Activated naive CD8-positive, alpha-beta T cell treated with anti-CD3 and anti-CD28 coated beads, Interleukin-2, amount 50 U/mL, for 24 hours (primary cell): Measurements from ENCODE around the gene MAP3K8.
"Not testable (repeated sequence)": the region's sequence is repeated elsewhere in the genome, so short reads cannot be mapped to it uniquely, and the experiment has no call there.

Source experiments
- ATAC-seq: fragments of 150-1000 bp; cut with Tn5 transposase; one replicate; pipeline ENCODE4 v1.10.0; 2021
- DNase-seq: peaks from one replicate; pipeline ENCODE4 v3.0.0; 2021
- H3K27ac Mint-ChIP-seq: one replicate; pipeline ENCODE4 v1.8.0; 2021; ENCODE audit warnings: mild to moderate bottlenecking, mixed read lengths
- H3K27me3 Mint-ChIP-seq: one replicate; pipeline ENCODE4 v1.8.0; 2021; ENCODE audit warnings: mixed read lengths
- H3K36me3 Mint-ChIP-seq: one replicate; pipeline ENCODE4 v1.8.0; 2021; ENCODE audit warnings: low read depth, mixed read lengths
- H3K4me1 Mint-ChIP-seq: one replicate; pipeline ENCODE4 v1.8.0; 2021; ENCODE audit warnings: mixed read lengths
- H3K4me3 Mint-ChIP-seq: one replicate; pipeline ENCODE4 v1.8.0; 2021; ENCODE audit warnings: mild to moderate bottlenecking, moderate library complexity, mixed read lengths
- H3K9me3 Mint-ChIP-seq: one replicate; pipeline ENCODE4 v1.8.0; 2021; ENCODE audit warnings: mixed read lengths

Gene MAP3K8

DNA sequence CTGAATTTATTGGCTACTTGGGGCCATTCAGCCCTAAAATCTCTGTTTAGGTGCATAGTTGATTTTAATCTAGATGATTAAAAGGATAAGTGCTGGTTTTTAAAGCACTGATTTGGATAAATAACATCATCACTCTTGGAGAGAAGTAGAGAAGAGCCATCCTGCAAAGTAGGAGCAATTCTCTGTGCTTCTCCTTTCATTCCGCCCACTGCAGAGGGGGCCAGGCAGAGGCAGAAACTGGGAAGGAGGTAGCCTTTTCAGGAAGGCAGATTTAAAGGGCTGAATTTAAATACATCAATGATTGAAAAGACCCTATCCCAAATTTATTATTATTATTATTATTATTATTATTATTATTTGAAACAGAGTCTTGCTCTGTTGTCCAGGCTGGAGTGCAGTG is 14.1 kb downstream of the MAP3K8 start:
- H3K27ac Mint-ChIP-seq = no peak overlapping the region
- ATAC-seq (no peak), DNase-seq (no peak)
- H3K27me3 Mint-ChIP-seq = no peaks in the 10 kb centered on the region
- H3K9me3 Mint-ChIP-seq = no peaks in the 10 kb centered on the region
- peaks cover 15% of the 10 kb centered on the region for H3K4me1 Mint-ChIP-seq
- no peak overlapping the region for H3K4me3 Mint-ChIP-seq
- H3K36me3 Mint-ChIP-seq = peaks cover 50% of the 10 kb centered on the region

DNA sequence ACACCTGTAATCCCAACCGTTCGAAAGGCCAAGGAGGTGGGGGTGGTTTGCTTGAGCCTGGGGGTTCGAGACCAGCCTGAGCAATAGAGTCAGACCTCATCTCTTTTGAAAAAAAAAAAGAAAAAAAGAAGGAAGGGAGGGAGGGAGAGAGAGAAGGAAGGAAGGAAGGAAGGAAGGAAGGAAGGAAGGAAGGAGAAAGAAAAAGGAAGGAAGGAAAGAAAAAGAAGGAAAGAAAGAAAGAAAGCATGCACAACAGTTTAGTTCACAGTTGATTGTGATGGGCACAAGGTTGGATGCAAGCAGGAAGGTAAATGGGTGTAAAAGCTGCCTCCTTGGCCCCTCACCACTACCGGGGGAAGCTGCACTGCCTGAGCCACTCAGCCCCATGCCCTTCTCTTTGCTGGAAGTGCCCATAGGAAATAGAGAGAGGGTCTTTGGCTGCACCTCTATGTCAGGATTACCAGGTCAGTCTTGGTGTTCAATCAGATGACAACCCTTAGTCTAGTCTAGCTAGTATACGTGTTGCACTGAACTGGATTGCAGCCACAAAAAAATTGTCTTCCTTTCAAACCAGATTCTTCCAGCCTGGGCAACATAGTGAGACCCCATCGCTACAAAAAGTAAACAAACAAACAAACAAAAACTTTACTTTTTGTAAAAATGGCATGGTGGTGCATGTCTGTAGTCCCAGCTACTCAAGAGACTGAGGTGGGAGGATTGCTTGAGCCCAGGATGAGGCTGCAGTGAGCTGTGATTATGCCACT is 20.0 kb downstream of the MAP3K8 start:
- no peaks in the 10 kb centered on the region for H3K27me3 Mint-ChIP-seq
- peaks cover 33% of the 10 kb centered on the region for H3K36me3 Mint-ChIP-seq
- no peak overlapping the region for H3K27ac Mint-ChIP-seq
- DNase-seq (no peak), ATAC-seq (no peak)
- H3K4me1 Mint-ChIP-seq = peaks cover 19% of the 10 kb centered on the region
- no peaks in the 10 kb centered on the region for H3K9me3 Mint-ChIP-seq
- no peak overlapping the region for H3K4me3 Mint-ChIP-seq

DNA sequence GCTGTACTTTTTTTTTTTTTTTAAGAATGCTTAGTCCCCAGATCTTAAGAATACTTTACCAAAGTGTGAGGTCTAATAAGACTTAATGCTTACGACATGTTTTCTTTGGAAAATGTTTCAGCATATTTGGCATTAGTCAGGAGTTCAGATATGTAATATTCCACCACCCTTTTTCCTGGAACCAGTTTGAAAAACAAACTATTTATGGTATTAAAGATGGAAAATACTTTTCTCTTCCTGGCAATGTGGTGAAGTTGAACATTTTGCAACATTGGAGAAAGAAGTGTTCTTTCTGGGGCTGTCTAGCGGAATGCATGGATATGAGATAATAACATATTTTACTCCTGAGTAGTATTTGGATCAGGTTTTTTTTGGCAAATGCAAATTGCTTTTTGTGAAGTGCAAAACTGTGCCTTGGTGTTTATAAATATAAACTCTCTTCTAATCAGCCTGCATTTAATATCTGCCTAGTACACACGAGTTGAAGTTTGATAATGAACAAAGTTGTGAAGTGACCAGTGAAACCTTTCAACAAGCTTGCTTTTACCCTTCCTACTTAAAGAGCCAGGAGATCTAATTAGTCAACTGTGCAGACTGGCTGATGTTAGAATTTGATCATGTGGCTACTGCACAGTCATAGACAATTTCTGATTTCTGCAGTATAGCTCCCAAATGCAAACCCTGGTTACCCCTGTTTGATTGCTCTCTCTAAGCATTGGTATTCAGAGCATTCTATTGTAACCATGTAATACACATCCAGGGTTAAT is 20.9 kb downstream of the MAP3K8 start:
- Mint-ChIP-seq H3K27me3 (no peaks in the 10 kb centered on the region), H3K4me3 (no peak overlapping the region), H3K36me3 (peaks cover 31% of the 10 kb centered on the region), H3K9me3 (no peaks in the 10 kb centered on the region), H3K27ac (no peak overlapping the region), H3K4me1 (peaks cover 19% of the 10 kb centered on the region)
- ATAC-seq (no peak), DNase-seq (no peak)

DNA sequence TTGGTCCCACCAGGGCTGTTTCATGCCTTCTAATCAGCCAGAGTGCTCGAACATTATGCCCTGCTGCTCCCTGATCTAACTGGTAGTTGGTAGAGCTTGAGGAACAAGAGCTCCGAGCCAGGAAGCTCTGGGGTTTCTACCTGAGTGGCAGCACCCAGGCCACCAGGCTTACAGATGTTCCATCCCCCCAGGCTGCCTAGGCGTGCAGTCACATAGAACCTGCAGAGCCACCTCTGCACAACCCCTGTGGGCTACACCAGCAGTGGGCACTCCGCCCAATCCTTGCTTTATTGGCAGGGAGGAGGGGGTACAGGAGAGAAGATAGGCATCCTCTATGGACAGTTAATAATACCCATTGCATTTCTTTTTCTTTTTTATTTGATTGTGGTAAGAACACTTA is 21.8 kb downstream of the MAP3K8 start:
- ATAC-seq (peak; percentile 63), DNase-seq (no peak)
- no peaks in the 10 kb centered on the region for H3K27me3 Mint-ChIP-seq
- peak overlapping the region; percentile 46 for H3K27ac Mint-ChIP-seq
- H3K9me3 Mint-ChIP-seq = no peaks in the 10 kb centered on the region
- peaks cover 19% of the 10 kb centered on the region for H3K4me1 Mint-ChIP-seq
- H3K36me3 Mint-ChIP-seq = peaks cover 33% of the 10 kb centered on the region
- H3K4me3 Mint-ChIP-seq = no peak overlapping the region

DNA sequence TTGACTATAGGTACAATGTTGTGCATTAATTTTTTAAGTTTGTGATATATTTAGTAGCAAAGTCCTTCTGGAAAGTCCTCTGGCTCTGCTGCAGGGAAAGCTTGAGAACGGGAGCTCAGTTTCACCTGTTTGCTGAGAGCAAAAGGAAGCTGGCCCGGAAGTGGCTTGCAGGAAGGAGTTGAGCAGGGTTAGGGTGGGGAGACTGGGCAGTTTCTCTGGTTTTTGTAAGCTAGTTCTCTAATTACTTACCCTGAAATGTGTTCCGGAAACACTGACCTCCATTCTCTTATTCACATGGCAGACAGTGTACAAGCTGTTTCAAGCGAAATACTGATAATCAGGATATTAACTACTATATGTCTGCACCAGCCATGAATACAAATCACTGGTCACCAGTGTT is 22.3 kb downstream of the MAP3K8 start:
- DNase-seq = no peak
- no peak for ATAC-seq
- H3K4me3 Mint-ChIP-seq = no peak overlapping the region
- peaks cover 19% of the 10 kb centered on the region for H3K4me1 Mint-ChIP-seq
- H3K36me3 Mint-ChIP-seq = peaks cover 30% of the 10 kb centered on the region
- H3K9me3 Mint-ChIP-seq = no peaks in the 10 kb centered on the region
- H3K27me3 Mint-ChIP-seq = no peaks in the 10 kb centered on the region
- H3K27ac Mint-ChIP-seq = peak overlapping the region; percentile 46

DNA sequence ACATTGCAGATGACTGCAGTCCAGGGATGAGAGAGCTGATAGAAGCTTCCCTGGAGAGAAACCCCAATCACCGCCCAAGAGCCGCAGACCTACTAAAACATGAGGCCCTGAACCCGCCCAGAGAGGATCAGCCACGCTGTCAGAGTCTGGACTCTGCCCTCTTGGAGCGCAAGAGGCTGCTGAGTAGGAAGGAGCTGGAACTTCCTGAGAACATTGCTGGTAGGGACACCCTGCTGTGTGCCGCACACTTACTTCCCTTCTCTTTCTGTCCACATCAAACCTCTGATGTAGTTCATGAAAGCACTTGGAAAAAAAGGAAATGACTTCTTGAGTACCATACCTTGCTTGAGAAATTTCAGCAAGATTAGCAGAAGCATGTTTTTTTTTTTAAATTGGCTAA is 25.3 kb downstream of the MAP3K8 start:
- Mint-ChIP-seq H3K36me3 (peaks cover 24% of the 10 kb centered on the region), H3K4me3 (no peak overlapping the region), H3K4me1 (peaks cover 21% of the 10 kb centered on the region), H3K27me3 (no peaks in the 10 kb centered on the region), H3K9me3 (no peaks in the 10 kb centered on the region), H3K27ac (no peak overlapping the region)
- ATAC-seq = no peak
- DNase-seq = no peak

DNA sequence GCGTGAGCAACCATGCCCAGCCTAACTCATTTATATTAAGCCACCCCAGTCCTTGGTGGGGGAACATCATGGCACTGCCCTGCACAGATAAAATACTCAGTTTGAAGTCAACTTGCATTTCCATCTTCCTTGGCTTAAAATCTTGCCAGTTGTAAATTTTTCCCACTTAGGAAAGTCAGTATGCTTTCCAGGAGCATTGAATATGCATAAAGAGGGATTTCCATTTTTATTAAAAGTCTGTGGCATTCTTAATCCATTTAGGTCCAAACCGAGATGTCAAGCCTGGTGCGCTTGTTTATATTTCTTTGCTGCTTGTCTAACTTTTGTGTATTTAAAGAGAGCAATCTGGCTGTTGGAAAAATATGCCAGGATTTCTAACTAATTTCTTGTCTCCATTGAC is 26.1 kb downstream of the MAP3K8 start:
- Mint-ChIP-seq H3K27me3 (no peaks in the 10 kb centered on the region), H3K9me3 (no peaks in the 10 kb centered on the region), H3K4me3 (no peak overlapping the region), H3K36me3 (peaks cover 24% of the 10 kb centered on the region), H3K27ac (no peak overlapping the region), H3K4me1 (peaks cover 16% of the 10 kb centered on the region)
- ATAC-seq = no peak
- DNase-seq = no peak

DNA sequence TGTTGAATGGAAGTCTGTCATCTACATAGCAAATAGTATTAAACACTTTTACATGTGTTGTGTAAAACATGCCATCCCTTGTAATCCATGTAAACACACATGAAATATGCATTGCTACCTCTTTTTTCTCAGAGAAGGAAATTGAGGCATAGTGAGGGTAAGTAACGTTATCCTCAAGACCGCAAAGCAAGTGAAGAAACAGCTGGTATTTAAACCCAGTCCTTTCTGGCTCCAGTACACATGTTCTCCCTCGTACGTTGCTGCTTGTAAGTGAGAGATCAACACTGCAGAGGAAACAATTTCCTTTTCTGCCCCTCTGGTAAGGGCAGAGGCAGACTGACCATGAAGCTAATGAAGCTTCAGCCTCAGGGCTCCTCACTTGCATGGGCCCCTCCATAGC is 28.5 kb downstream of the MAP3K8 start:
- Mint-ChIP-seq H3K9me3 (no peaks in the 10 kb centered on the region), H3K27me3 (no peaks in the 10 kb centered on the region), H3K4me1 (peaks cover 2% of the 10 kb centered on the region), H3K27ac (no peak overlapping the region), H3K4me3 (no peak overlapping the region), H3K36me3 (peaks cover 20% of the 10 kb centered on the region)
- DNase-seq (no peak), ATAC-seq (no peak)

DNA sequence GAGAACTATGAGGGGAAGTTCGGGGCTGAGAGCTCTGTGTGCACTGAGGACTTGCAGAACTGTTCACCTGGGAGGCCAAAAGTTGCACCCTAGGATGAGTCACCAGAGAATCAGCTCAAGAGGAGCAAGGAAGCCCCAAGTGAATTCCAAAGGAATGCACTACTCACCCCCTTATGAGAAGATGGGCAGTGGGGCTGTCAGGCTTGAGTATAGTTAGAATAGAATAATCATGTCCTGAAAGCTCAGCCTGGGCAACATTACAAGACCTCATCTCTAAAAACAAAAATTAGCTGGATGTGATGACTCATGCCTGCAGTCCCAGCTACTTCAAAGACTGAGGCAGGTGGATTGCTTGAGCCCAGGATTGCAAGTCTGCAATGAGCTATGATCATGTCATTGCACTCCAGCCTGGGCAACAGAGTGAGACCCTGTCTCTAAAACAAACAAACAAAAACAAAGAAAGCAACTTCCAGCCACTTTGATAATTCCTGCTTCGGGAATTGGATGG is 30.0 kb downstream of the MAP3K8 start:
- no peak overlapping the region for H3K27ac Mint-ChIP-seq
- peaks cover 7% of the 10 kb centered on the region for H3K4me1 Mint-ChIP-seq
- no peak overlapping the region for H3K4me3 Mint-ChIP-seq
- peaks cover 20% of the 10 kb centered on the region for H3K36me3 Mint-ChIP-seq
- H3K9me3 Mint-ChIP-seq = no peaks in the 10 kb centered on the region
- DNase-seq = no peak
- no peaks in the 10 kb centered on the region for H3K27me3 Mint-ChIP-seq
- no peak for ATAC-seq

DNA sequence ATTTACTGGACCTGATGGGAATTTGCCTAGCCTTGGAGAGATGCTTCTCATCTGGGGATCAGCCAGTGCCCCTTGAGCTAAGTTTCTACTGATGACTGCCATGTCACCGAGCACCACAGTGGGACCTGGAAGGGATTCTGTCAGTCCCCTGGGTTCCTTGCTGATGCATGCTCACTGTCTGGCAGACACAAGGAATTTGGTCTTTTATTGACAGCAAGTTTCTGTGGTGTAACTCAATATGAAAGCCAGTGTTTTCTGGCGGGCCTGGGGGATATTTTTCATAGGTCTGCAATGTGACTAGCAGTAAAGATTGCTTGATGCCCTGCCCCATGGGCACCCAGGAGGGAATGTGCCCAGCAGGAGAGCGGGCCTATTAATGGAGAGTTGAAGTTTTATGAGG is 30.7 kb downstream of the MAP3K8 start:
- peaks cover 7% of the 10 kb centered on the region for H3K4me1 Mint-ChIP-seq
- H3K9me3 Mint-ChIP-seq = no peaks in the 10 kb centered on the region
- no peak overlapping the region for H3K27ac Mint-ChIP-seq
- H3K4me3 Mint-ChIP-seq = no peak overlapping the region
- DNase-seq = no peak
- no peak for ATAC-seq
- no peaks in the 10 kb centered on the region for H3K27me3 Mint-ChIP-seq
- peaks cover 15% of the 10 kb centered on the region for H3K36me3 Mint-ChIP-seq

DNA sequence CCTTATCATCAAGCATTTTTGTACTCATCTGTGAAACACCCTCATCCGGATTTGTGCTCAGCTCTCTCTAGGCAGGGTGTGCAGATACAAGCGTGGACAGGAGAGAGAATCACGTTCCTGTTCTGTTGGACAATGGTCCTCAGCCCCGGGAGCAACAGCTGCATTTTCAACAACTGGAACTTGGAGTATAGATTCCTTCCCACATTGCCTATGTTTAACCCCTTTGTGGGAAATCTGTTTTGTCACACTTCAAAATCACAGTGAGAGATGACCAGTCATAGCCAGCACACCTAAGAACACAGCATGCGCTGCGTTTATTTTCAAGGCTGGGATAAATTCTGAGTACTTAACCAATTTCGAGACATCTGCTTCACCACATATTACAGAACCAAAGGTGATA is 32.5 kb downstream of the MAP3K8 start:
- no peaks in the 10 kb centered on the region for H3K27me3 Mint-ChIP-seq
- H3K9me3 Mint-ChIP-seq = no peaks in the 10 kb centered on the region
- no peak for ATAC-seq
- H3K4me3 Mint-ChIP-seq = no peak overlapping the region
- no peak for DNase-seq
- H3K27ac Mint-ChIP-seq = no peak overlapping the region
- H3K4me1 Mint-ChIP-seq = peaks cover 7% of the 10 kb centered on the region
- peaks cover 3% of the 10 kb centered on the region for H3K36me3 Mint-ChIP-seq

DNA sequence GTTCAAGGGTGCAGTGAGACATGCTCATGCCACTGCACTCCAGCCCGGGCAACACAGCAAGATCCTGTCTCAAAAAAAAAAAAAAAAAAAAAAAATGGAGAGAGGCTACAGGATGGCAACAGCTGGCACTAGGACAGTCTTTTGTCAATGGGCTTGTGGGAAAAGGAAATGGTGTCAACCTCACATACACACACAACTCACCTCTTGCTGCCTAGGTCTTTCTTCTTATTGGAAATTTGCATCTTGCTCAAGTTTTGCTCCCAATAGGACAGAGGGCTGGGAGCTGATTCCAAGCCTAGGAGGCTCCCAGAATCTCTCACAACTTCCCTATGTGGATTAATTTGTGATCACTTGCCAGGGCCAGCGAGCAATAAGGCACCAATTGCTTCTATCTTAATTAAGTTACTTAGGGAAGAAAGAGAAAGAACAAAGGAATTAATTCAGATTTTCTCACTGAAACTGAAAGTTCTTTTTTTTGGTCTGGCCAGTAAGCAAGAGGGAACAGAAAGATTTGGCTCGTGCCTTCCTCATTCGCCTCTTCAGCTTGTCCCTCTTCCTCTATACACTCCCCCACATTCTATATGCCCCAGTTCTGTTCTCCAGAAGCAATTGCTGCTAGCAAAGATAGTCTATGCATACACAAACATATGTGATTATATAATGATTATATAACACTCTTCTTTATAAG is 33.8 kb downstream of the MAP3K8 start:
- Mint-ChIP-seq H3K9me3 (no peaks in the 10 kb centered on the region), H3K4me1 (peaks cover 7% of the 10 kb centered on the region), H3K27me3 (no peaks in the 10 kb centered on the region), H3K36me3 (no peaks in the 10 kb centered on the region), H3K27ac (no peak overlapping the region), H3K4me3 (no peak overlapping the region)
- DNase-seq = no peak
- no peak for ATAC-seq

DNA sequence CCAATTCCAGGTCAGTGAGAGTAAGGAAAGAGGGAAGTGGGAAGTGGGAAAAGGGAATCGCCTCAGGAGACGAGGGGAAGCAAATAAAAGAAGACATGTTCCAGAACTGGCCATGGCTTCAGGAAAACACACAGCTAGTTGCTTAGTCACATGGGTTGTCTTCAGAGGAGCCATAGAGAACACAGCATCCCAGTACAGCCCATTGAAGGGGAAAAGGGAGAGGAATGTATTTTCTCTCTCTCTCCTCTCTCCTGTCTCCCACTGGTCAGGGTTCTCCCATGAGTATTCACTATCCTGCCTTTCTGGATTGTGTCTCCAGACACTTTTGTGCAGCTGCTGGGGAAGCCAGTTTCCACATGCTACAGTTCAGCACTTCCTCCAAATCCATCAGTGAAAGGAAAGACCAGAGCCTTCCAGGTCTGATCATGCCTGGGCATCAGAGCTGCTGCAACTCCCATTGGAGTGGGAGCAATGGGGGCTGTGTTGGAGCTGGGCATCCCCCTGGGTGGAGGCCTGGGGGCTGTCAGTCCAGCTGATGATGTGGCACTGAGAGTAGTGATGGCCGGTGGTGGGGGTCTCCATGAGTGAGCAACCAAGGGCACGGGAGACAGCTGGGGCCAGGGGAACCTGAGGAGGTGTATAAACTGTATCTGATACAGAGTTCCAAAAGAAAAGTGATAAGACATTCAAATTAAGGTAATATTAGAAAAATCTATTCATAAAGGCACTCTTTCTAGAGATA is 38.6 kb downstream of the MAP3K8 start:
- peaks cover 9% of the 10 kb centered on the region for H3K4me1 Mint-ChIP-seq

DNA sequence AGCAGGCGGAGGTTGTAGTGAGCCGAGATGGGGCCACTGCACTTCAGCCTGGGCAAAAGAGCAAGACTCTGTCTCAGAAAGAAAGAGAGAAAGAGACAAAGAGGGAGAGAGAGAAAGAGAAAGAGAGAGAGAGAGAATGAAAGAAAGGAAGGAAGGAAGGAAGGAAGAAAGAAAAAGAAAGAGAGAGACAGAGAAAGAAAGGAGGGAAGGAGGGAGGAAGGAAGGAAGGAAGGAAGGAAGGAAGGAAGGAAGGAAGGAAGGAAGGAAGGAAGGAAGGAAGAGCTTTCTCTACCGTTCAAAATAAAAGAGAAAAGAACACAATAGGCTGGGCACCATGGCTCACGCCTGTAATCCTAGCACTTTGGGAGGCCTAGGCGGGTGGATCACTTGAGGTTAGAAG is 41.5 kb downstream of the MAP3K8 start:
- H3K27me3 Mint-ChIP-seq, H3K4me1 Mint-ChIP-seq, H3K4me3 Mint-ChIP-seq, ATAC-seq, H3K36me3 Mint-ChIP-seq, DNase-seq, H3K9me3 Mint-ChIP-seq: not testable (repeated sequence)
- H3K27ac Mint-ChIP-seq = peak overlapping the region; percentile 2

More for the DNA sequence above, 38.6 kb downstream of the MAP3K8 start:
- Mint-ChIP-seq H3K4me3 (no peak overlapping the region), H3K36me3 (no peaks in the 10 kb centered on the region), H3K27me3 (peaks cover 1% of the 10 kb centered on the region), H3K27ac (no peak overlapping the region), H3K9me3 (no peaks in the 10 kb centered on the region)
- ATAC-seq (no peak), DNase-seq (no peak)
